ENCODE results near the gene FAM210B.

DNA sequence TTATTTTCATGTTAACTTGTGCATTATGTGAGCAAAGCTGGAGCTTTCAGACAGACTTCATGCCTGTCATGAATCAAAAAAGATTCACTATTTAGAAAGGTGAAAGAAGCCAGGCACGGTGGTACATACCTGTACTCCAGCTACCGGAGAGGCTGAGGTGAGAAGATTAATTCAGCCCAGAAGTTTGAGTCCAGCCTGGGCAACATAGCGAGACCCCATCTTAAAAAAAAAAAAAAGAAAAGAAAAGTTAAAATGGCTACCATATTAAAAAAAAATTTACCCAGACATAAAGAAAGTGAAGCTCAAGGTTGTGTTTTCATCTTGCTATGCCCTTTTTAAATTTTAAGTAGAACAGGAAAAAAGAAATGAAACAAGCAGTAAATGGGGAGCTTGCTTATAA is 54.2 kb downstream of the FAM210B start:
- TF ChIP-seq, protein P1, sequence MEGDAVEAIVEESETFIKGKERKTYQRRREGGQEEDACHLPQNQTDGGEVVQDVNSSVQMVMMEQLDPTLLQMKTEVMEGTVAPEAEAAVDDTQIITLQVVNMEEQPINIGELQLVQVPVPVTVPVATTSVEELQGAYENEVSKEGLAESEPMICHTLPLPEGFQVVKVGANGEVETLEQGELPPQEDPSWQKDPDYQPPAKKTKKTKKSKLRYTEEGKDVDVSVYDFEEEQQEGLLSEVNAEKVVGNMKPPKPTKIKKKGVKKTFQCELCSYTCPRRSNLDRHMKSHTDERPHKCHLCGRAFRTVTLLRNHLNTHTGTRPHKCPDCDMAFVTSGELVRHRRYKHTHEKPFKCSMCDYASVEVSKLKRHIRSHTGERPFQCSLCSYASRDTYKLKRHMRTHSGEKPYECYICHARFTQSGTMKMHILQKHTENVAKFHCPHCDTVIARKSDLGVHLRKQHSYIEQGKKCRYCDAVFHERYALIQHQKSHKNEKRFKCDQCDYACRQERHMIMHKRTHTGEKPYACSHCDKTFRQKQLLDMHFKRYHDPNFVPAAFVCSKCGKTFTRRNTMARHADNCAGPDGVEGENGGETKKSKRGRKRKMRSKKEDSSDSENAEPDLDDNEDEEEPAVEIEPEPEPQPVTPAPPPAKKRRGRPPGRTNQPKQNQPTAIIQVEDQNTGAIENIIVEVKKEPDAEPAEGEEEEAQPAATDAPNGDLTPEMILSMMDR (IDR thresholded peaks at IDR 0.05) = no peak
- no peak for TF ChIP-seq ZFX (IDR thresholded peaks at IDR 0.05; ENCODE audit: borderline replicate concordance)
